Activated CD4-positive, alpha-beta T cell treated with anti-CD3 and anti-CD28 coated beads for 24 hours (primary cell): ENCODE results near the gene COL7A1.
"Not testable (repeated sequence)": the region's sequence is repeated elsewhere in the genome, so short reads cannot be mapped to it uniquely, and the experiment has no call there.

ENCODE experiments used
- DNase-seq, 2 donors: peaks; one replicate each; pipeline ENCODE4 v3.0.0-alpha.2; 2020; ENCODE audit warnings: low read depth in 2 of 2

The COL7A1 gene

DNA sequence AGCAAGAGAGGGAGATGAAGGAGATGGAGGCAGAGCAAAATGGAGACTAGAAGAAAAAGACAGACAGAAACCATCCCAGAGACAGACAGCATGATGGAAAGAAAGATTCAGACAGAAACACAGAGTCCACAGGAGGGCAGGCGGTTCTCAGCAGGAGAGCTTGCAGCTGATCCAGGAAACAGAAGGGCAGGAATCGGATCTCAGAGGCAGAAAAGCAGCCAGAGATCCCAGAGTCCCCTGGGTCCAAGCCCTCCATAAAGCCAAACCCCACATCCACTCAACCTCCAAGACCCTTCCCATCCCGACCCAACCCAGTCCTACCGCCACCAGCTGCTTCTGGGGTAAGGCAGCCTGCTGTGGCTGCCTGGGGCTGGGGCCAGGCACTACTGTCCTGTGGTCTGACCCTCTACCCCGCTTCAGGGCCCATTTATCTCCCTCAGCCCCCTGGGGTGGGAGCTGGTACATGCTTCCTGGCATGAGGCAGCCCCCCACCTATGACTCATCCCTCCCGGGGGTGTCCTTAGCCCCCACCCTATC, 31.7 kb downstream of the COL7A1 start, which contains the start of gene UCN2:
Gene UCN2, minus strand, starts transcription at position 400 of the 537 bp plus-strand sequence. CDS start 657 bp downstream, outside the sequence.
- DNase-seq: no peak

GRCh38 chr3:48562367-48563095, 32.6 kb downstream of the COL7A1 start:
- DNase-seq: no peak

GRCh38 chr3:48561045-48561736, 33.9 kb downstream of the COL7A1 start:
- DNase-seq: no peak

- DNase-seq: no peak
Measured at GRCh38 chr3:48560648-48561018, 34.5 kb downstream of the COL7A1 start.

GRCh38 chr3:48558493-48559134, 36.5 kb downstream of the COL7A1 start:
- no peak for DNase-seq

DNA sequence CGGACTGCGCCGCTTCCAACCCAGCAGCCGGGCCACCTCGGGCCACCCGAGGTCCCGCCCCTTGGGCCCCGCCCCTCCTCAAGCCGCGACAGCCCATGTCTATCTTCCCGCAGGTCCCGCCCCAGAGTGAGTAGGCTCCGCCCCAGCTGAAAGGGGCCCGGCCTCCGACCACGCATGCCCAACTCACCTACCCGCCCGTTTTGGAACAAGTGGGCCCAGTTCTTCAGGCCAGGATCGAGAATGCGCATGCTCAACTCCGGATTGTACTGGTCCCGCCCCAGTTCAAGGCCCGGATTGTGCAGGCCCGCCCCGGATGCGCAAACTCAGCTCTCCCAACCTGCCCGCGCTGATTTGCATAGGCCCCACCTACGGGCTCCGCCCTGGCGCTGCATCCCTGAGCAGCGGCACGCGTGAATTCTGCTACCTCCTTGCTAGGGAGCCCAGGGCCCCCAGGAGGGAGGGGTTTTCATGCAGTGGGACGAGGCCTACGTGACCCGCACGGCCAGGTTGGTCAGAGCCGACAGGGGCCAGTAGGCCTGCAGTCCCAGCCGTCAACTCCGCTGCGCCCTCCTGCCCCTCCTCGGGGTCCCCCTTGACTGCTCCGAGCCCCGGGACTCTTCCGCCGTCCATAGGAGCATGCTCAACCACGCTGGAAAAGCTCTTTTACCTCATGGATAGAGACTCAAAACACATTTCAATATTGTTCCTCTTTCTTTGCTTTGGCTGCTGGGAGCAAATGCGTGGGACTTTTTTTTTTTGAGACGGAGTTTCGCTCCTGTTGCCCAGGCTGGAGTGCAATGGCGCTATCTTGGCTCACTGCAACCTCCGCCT, 38.1 kb downstream of the COL7A1 start, which contains the start of gene PFKFB4:
Gene PFKFB4, minus strand, starts transcription at position 8 of the 831 bp plus-strand sequence. CDS start 26 bp downstream, outside the sequence.
- DNase-seq: peak; percentile 99

GRCh38 chr3:48555949-48556795, 39.0 kb downstream of the COL7A1 start:
- DNase-seq: peak in 1 of 2 donors; percentile 7

DNA sequence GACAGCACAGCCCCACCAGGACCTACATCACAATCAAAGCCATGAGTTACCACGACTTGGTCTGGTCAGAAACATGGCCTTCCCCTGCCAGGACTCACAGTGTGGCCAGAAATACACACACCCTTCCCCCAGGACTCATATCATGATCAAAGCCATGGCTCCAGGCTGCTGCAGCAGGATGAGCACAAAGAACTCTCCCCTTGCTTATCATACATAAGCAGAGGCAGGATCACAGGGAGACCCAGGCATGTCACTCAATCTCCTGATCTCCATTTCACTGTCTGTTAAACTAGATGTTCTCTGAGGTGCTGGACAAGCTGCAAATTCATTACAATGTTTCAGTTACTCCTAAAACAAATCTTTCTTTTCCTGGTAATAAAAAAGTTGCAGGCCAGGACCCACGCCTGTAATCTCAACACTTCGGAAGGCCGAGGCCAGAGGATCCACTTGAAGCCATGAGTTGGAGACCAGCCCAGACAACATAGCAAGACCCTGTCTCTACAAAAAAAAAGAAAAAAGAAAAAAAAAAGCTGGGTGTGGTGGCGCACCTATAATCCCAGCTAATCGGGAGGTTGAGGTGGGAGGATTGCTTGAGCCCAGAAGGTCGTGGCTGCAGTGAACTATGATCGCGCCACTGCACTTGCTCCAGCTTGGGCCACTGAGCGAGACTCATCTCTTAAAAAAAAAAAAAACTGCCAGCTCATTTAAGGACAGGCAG, 39.7 kb downstream of the COL7A1 start:
- no peak for DNase-seq

GRCh38 chr3:48553886-48554845, 41.0 kb downstream of the COL7A1 start:
- no peak for DNase-seq

GRCh38 chr3:48553361-48553760, 41.8 kb downstream of the COL7A1 start:
- no peak for DNase-seq

- DNase-seq: no peak
Measured at GRCh38 chr3:48552111-48552951, 42.8 kb downstream of the COL7A1 start.

DNA sequence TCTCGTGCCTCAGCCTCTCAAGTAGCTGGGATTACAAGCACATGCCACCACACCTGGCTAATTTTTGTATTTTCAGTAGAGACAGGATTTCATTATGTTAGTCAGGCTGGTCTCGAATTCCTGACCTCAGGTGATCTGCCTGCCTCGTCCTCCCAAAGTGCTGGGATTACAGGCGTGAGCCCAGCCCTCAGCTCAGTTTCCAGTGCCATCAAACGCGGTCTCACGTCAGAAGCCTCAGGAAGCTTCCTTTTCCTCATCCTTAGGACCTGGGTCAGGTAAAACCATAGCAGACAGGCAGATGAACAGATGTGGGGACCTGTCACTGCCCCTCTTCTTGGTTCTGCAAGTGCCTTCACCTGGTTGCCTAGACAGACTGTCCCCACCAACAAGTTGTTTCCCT, 43.5 kb downstream of the COL7A1 start:
- not testable (repeated sequence) for DNase-seq

DNA sequence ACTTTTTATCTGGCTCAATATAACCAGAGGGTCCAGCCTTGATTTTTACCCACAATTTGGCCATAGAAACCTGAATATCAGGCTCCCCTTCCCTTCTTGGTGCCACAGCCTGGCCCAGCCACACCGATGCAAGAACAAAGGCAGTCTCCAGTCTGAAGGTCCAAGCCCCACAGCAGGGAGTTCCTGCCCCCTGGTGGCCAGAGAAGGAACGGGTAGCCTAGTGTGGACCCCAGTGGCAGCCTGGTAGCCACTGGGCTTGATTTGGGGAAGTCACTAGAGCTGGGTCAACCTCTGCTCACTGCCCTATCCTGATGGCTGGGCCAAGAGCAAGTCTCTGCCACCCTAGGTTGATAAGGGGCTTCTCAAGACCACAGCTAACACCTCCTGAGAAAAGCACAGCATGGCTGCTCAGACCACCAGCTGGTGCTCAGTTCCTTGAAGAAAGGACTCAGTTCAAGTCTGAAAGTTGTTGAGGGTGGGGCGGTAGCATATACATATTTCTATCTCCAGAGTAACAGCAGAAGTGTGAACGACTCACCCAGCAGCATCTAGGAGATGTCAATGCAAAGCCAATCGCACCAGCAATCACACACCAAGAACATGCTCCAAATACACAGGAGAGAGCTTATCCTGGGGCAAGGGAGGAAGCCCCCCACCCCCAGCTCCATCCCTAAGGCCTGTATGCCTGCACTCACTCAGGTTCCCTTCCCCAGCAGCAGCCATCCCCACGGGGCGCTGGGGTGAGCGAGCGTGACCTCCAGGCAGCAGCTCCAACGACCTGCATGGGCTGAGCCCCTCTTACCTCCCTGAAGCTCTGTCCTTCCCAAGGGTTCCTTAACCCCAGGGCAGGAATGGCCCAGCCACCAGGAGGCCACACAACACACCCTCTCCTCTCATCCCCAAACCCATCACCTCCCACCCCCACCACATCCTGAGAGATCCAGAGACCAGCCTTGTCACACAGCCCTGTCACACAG, 46.1 kb downstream of the COL7A1 start:
- DNase-seq: peak; percentile 78 to 82

DNA sequence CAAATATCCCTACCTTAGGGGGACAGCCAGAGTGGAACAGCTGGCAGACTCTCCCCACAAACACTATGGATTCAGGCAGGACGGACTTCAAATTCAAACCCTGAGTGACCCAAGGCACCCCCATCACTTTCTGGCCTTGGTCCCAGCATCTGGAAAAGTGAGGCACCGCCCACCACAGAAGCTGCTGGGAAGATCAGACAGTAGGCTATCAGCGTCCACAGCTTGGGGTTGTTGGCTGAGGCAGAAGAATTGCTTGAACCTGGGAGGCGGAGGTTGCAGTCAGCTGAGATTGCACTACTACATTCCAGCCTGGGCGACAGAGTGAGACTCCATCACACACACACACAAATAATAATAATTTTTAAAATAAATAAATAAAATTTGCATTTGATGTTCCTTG, 47.0 kb downstream of the COL7A1 start:
- no peak for DNase-seq

GRCh38 chr3:48546203-48546829, 48.8 kb downstream of the COL7A1 start:
- no peak for DNase-seq

DNA sequence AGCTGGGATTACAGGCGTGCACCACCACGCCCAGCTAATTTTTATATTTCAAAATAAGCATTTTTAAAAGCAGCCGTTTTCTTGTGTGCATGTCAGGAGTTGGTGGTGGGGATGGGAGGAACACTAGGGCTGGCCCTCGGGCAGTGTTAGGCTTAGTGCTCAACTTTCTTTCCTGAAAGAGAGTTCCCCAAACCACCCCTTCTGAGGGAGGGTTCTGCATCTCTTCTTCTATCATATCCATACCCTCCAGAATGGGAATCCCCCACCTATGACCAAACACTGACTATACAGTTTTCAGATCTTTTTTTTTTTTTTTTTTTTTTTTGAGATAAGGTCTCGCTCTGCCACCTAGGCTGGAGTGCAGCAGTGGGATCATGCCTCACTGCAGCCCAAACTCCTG, 51.0 kb downstream of the COL7A1 start:
- DNase-seq: no peak
